Peyer's patch (tissue), 4 donors: ENCODE measurements around the gene TXNRD2.

Experiments used
- CTCF ChIP-seq, 6 experiments: fragments of 450-650 bp in 4 of 6; fragments of 200-600 bp in 2 of 6; sonication (generic) in 1 of 6; IDR thresholded peaks; one replicate each; pipeline ENCODE4 v1.5.1; 2017 to 2019; ENCODE audit warnings: antibody characterized with exemption in 6 of 6, mild to moderate bottlenecking in 3 of 6, moderate library complexity in 1 of 6
- POLR2A ChIP-seq, 2 donors: fragments of 450-650 bp; IDR thresholded peaks; one replicate each; pipeline ENCODE4 v1.5.1; 2017; ENCODE audit warnings: antibody characterized with exemption in 2 of 2, mild to moderate bottlenecking in 2 of 2, moderate library complexity in 2 of 2

GRCh38 chr22:19968450-19968891 lies 26.9 kb upstream of the TXNRD2 start:
- TF ChIP-seq POLR2A (IDR thresholded peaks at IDR 0.05) (no peak), CTCF (IDR thresholded peaks at IDR 0.05) (no peak)
